Erythroblast (primary cell): ENCODE data around the gene IL1RAPL2.

ENCODE experiments used
- GATA1 ChIP-seq: IDR thresholded peaks from 2 replicates; pipeline ENCODE4 v1.6.1; 2011; ENCODE audit warnings: low read depth, mild to moderate bottlenecking, control low read depth, low read length, moderate library complexity
- POLR2A ChIP-seq: IDR thresholded peaks from 2 replicates; pipeline ENCODE4 v1.6.1; 2011; ENCODE audit warnings: mild to moderate bottlenecking, low read length

DNA sequence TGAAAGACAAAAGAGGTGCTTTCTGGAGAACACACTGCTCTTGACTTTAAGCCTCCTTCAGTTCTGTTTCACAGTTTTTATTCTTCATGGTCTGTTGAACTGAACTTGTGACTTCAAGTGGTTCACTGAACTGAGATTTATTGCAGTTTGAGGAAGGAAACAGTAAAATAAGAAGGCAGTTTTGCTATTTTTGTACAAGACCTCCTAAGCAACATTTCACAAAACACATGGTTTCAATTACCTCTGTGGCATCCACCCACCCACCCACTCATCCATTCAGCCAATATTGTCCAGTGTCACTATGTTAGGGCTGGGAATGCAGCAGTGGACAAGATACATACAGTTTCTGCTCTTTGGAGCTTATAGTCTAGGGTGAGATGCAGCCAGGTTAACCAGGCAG, 131.3 kb downstream of the IL1RAPL2 start:
- TF ChIP-seq POLR2A (no peak), GATA1 (no peak)
